Vagina (tissue), 2 donors: ENCODE measurements around the gene CADM1.

Experiments used
- POLR2A ChIP-seq, 2 donors: fragments of 450-650 bp; IDR thresholded peaks; one replicate each; pipeline ENCODE4 v1.6.1; 2017; ENCODE audit warnings: antibody characterized with exemption in 2 of 2, mild to moderate bottlenecking in 2 of 2, moderate library complexity in 2 of 2
- POLR2AphosphoS5 ChIP-seq, 2 donors: sonication (generic); formaldehyde crosslinking; IDR thresholded peaks; one replicate each; pipeline ENCODE4 v1.9.0; 2017; ENCODE audit warnings: antibody characterized with exemption in 2 of 2, mild to moderate bottlenecking in 2 of 2, low read depth in 1 of 2; ENCODE audit not compliant: insufficient read depth in 1 of 2
- TF ChIP-seq, protein P1 (sequence below), 3 experiments: fragments of 450-650 bp in 2 of 3; fragments of 200-600 bp in 1 of 3; sonication (generic) in 1 of 3; IDR thresholded peaks; one replicate each; pipeline ENCODE4 v1.5.1; 2017 to 2019; ENCODE audit warnings: antibody characterized with exemption in 3 of 3, mild to moderate bottlenecking in 2 of 3, moderate library complexity in 2 of 3

DNA sequence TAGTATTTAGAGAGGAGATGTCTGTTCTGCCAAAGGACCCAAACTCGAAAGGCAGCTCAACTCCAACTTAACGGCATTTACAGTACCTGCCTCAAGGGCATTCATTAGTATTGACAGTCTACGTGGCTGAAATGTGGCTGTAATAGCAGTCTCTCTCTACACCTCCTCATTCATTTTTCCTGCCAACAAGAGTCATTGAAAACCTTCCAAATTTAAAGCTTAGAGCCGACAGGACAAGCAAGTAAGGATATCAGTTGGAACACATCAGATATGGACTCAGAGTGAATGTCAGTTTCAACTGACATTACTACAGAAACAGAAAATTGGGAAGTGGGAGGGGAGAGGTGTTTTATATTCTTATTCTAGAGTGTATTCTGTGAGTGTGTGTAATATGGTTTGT is 253.1 kb downstream of the CADM1 start:
- TF ChIP-seq POLR2AphosphoS5 (IDR thresholded peaks at IDR 0.05; ENCODE audit: insufficient read depth in 1 of 2, low read depth in 1 of 2) (no peak), POLR2A (IDR thresholded peaks at IDR 0.05) (no peak)
- TF ChIP-seq, protein P1, sequence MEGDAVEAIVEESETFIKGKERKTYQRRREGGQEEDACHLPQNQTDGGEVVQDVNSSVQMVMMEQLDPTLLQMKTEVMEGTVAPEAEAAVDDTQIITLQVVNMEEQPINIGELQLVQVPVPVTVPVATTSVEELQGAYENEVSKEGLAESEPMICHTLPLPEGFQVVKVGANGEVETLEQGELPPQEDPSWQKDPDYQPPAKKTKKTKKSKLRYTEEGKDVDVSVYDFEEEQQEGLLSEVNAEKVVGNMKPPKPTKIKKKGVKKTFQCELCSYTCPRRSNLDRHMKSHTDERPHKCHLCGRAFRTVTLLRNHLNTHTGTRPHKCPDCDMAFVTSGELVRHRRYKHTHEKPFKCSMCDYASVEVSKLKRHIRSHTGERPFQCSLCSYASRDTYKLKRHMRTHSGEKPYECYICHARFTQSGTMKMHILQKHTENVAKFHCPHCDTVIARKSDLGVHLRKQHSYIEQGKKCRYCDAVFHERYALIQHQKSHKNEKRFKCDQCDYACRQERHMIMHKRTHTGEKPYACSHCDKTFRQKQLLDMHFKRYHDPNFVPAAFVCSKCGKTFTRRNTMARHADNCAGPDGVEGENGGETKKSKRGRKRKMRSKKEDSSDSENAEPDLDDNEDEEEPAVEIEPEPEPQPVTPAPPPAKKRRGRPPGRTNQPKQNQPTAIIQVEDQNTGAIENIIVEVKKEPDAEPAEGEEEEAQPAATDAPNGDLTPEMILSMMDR (IDR thresholded peaks at IDR 0.05): no peak
